HG03066 (cell line): ENCODE measurements around the gene CHAC1.
"Not testable (repeated sequence)": the region's sequence is repeated elsewhere in the genome, so short reads cannot be mapped to it uniquely, and the experiment has no call there.

ENCODE experiments used
- ATAC-seq: cut with Tn5 transposase; IDR thresholded peaks from one replicate; pipeline ENCODE4 v1.9.1; 2021; ENCODE audit warnings: low read depth; ENCODE audit not compliant: unreplicated experiment

The CHAC1 gene

DNA sequence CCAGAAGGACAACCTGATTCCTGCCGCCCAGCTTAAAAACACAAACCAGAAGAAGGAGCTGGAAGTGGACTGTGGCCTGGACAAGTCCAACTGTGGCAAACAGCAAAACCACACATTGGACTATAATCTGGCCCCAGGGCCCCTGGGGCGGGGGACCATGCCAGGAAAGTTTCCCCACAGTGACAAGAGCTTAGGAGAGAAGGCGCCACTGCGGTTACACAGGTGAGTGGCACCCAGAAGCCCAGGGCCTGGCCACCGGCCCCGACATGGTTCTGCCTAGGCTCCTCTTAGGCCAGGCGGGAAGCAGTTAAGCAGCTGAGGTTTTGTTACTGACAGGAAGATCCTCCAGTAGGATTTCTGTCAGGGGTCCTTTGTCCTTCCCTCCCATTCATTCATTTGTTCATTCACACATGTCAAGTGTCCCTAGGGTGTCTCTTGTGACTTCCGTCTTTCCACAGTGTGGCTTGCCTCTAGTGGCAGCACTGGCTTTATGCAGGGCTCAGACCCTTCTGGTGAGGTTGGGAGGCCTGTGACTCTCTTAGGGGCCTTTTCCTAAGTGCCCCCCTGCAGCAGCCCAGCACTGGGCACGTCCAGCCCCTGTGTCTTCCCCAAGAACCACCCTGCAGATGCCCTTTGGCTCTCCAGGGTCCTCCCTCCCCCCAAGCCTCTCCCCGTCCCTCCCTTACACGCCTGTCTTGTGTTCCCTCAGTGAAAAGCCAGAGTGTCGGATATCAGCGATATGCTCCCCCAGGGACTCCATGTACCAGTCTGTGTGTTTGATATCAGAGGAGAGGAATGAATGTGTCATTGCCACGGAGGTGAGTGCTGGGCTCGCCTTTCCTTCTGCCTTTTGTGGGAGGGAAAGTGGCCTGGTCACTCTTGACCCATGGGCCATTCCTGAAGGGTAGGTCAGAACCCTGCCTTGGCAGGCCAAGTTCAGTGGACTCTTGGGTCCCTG is 16.3 kb upstream of the CHAC1 start:
- ATAC-seq: no peak

DNA sequence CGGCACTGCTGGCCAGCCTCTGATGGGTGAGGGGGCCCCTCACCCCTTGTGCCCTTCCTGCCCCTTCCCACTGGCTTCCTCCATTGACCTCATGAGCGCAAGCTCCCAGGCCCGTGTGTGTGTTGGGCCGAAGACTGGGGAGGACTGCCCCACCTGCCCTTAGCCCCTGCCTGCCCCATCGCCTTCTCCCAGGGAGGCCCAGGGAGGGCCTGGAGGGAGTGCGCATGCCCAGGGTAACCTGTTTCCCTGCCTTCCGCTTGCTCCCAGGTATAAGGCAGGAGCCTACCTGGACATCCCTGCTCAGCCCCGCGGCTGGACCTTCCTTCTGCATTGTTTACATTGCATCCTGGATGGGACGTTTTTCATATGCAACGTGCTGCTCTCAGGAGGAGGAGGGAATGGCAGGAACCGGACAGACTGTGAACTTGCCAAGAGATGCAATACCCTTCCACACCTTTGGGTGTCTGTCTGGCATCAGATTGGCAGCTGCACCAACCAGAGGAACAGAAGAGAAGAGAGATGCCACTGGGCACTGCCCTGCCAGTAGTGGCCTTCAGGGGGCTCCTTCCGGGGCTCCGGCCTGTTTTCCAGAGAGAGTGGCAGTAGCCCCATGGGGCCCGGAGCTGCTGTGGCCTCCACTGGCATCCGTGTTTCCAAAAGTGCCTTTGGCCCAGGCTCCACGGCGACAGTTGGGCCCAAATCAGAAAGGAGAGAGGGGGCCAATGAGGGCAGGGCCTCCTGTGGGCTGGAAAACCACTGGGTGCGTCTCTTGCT is 15.3 kb upstream of the CHAC1 start:
- no peak for ATAC-seq

DNA sequence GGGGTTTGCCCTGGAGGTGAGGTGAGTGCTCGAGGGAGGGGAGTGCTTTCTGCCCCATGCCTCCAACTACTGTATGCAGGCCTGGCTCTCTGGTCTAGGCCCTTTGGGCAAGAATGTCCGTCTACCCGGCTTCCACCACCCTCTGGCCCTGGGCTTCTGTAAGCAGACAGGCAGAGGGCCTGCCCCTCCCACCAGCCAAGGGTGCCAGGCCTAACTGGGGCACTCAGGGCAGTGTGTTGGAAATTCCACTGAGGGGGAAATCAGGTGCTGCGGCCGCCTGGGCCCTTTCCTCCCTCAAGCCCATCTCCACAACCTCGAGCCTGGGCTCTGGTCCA is 14.8 kb upstream of the CHAC1 start:
- no peak for ATAC-seq

DNA sequence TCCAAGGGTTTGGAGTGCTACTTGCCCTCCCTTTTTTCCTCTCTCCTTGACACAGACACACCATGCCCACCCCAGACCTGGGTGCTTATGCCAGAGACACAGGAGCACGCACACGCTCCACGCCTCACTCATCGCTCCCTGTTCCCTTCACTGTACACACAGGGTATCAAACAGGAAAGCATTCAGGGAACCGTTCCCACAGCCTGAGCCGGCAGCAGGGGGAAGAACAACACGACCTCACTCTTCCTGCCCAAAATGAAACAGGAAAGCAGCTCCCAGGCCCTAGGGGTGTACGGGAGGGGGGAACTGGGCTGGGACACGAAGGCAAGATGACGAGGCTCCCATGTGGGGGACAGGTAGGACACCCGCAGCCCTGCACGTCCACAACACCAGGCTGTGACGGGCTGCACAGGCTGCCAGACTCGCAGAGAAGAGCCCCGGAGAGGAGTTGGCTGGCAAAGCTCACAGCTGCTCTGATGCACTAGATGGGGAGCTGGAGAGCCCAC is 12.9 kb upstream of the CHAC1 start:
- no peak for ATAC-seq

DNA sequence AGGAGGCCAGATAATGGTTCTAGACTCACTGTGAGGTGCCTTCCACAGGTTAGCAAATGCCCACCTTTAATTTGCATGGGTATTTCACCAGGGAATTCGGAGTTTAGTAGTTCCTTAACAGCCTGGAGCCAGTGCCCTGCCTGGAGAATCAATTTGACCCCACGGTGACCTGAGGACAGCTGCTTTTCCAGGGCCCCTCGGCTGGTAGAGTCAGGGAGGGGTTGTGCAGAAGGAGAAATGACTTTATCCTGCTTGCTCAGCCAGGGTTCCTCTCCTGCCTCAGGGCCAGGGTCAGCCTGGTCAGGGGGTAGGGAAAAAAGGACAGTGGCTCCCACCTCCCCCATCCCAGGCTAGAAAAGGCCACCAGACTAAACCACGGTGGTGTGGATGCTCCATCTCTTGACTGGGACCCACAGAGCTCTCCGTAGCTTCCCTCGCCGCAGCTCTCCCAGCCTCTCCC is 12.2 kb upstream of the CHAC1 start:
- no peak for ATAC-seq

DNA sequence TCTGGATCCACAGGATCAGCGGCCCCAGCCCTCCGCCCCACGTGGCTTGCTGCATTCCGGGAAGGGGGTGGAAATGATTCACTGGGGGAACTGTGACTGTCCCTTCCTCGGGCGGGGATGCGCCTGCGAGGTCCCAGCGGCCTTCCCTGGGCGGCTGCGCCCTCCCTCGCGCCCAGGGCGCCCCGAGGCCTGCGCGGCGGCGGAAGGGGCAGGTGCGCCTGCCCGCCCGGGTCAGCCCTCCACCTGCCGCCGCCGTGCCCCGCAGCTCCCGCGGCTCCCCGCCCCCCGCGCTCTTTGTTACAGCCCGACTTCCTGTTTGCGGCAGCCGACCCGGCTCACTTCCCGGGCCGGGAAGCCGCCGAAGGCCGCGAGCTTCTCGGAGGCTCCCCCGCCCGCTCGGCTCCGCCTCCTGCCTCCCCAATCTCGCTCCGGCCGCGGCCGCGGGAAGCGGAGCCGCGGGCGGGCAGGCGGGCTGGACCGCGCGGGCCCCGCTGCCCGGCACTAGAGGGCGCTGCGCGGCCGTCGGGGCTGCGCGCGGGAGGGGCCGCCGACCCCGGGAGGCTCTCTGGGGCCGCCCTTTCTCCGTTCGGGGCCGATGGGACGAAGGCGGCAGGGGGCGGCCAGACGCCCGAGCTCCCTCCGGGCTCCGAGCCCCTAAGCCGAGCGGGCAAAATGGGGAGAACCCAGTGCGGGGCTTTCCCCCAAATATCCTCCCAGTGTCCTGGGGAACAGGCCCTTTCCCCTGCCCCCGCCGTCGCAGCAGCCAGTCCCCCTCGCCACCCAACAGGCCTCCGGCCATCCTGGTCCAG is 11.5 kb upstream of the CHAC1 start:
- ATAC-seq: peak; percentile 73

DNA sequence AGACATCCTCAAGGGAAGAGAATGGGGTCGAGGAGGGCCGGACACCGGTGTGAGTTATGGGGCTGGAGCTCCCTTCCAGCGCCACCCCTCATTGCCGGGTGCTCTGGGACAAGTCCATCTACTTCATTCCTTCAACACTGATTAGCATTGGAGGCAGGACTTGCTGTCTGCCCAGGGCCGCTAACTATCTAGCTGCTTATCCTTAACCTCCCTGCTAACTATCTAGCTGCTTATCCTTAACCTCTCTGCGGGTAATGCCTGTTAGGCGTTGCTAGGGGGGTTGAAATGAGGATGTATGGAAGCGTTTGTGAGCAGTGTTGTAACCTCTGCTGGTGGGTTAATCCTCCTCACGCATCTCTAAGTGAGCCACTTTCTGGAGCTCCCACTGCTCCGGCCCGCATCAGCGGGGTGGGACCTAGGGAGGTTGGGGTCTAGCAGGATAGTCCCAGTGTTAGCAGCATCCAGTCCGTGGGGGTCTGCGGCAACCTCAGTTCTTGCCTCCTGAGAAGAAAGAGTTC is 10.9 kb upstream of the CHAC1 start:
- ATAC-seq: no peak

DNA sequence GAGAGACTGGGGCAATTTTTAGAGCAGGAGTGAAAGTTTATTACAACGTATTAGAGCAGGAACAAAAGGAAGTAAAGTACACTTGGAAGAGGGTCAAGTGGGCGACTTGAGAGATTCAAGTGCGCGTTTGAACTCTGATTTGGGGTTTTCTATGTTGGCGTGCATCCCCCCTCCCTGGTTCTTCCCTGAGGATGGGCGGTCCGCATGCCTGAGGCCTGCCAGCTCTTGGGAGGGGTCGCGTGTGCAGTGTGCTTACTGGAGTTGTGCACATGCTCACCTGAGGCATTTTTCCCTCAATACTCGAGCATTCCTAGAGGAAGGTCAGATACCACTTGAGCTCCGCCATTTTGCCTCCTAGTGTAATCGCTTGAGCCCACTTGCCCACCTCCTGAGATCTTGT is 10.4 kb upstream of the CHAC1 start:
- no peak for ATAC-seq

DNA sequence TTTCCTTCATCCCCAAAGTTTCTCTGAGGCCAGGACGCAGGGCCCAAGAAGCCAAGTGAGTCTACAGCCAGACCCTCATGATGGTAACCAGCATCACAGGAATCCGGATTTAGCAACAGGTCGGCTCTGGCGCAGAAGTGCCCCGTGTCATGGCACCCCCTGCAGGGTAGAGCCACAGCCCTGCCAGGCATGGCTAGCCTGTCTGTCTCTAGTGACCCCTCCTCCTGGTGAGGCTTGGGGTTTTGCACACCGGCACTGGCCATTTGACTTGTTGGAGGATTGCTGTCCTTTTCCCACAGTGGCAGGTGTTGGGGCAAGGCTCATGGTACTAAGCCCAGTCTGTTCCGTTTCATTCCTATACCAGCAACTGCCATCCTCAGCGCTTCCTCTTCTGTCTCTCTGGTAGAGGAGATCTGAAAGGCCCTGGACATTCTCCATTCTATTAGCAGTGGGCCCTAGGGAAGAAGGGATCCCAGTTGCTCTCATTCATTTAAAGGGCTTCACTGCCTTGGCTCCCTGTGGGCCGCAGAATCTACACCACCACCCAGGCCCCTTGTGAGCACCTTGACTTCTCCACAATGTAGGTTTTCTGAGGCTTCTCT is 9.4 kb upstream of the CHAC1 start:
- no peak for ATAC-seq

DNA sequence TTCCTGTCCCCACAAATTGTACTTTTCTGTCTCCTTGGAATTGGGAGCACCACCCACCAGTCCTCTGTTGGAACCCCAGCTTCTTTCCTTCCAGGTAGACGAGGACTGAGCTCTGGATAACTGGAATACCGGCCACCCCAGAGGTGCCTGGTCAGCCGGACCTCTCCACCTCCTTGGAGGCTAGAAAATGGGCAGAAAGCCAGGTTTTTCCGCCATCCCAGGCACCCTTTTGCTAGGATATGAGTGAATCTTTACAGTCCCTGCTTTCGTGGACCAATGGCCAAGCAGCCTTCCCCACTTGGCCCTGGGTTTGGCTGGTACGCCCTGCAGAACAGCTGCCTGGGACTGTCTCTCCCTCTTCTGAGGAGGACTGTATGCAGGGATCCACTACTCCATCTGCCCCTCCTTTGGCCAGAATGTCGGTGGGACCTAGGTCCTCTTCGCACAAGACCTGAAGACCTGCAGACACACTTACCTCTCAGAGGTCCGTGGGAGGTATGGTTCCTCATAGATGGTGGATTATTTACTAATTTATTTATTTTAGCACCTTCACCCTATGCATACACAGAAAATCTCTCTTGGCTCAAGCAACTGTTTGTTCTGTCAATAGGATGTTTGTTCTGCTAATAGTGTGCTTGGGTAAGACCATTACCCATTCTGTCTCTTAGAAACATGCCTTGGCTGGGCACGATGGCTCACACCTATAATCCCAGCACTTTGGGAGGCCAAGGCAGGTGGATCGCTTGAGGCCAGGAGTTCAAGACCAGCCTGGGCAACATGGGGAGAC is 8.6 kb upstream of the CHAC1 start:
- no peak for ATAC-seq

DNA sequence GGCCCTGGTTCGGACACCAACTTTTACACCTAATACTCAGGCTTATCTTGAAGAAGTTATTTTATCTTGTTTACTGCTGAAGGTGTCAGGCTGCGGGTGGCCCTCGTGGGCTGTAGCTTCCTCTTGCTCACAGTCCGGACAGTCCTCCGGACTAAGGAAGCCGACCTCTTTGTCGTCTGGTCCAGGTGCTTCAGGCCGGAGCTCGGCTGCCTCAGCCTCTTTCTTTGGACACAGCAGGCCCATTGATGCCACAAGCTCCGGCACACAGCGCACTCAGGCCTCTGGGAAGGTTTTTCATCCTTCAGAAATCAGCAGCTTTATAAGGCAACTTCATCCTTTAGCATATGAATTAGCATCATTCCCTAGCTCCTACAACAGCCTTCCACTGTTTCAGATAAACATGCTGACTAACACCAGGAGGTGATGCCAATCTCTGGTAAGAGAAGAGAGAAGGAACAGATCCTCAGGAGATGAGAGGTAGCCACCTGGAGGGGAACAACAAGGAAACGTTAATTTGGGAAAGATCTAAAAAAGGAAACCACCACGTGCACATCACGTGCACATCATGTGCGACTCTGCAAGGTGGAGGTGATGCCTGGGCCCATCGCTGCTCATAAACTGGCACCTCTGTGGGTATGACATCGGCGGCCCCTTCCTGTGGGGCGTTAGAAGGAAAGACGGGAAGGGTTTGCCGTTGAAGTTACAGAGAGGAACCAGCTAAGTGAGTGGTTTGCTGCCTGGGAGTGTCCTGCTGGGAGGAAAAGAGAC is 4.4 kb upstream of the CHAC1 start:
- ATAC-seq: no peak

DNA sequence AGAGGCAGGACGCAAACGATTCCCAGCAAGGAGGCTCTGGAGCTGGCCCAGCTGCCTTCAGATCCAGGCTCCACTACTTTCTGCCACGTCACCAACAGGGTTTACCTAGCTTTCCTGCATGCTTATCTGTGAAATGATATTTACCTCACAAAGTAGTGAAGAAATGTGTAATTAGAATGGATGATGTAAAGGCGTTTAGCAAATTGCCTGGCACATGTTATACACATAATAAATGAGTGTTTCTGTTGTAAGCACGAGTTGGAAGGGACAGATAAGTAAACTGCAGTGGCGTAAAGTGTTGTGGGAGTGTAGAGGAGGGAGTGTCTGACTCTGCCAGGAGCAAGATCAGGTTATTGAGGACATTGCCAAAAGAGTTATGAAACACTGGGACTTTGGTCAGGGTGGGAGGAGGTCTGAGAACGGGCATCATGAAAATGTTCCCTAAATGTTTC is 3.5 kb upstream of the CHAC1 start:
- no peak for ATAC-seq

DNA sequence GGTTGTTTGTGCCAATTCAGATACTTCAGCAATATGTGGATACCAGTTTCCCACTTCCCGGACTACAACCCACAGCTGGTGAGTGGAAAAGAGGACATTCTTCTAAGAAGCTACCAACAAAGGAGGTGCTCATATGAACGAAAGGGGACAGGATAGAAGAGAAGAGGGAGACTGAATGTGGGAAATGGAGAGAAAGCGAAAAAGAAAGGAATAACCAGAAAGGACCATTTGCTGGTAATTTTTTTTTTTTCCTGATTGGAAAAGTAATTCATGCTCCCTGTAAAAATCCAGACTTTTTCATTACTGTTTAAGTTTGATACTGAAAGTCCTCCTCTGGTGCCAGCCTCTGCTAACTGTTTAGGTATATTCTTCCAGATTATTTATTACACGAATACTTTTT is 1.5 kb upstream of the CHAC1 start:
- ATAC-seq: no peak

DNA sequence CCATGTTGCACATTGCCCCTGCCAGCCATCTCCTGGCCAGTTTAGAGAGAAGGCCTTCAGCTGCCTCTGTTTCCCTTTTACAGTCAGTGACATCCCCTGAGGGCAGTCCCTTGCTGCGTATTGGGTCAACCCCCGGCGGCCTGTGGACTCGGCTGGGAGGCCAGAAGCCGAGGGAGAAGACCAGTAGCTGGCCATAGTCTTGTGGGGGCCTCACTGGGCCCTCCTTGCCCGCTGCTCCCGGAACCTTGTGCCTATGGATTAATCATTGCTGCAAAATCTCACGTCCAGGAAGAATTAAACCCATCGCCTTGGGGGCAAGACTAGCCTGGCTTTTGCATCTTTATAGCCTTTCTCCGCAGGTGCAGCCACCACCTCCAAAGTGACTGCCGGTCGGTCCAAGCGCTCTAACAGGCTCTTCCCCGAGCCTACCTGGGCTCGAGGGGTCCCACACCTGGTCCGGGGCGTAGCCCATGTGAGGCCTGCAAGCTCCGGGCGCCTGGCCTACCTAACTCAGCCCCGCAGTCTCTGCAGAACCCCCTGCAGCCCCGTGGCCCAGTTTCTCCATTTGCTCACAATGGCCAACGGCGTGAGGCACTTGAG is 870 bp upstream of the CHAC1 start:
- ATAC-seq: no peak

DNA sequence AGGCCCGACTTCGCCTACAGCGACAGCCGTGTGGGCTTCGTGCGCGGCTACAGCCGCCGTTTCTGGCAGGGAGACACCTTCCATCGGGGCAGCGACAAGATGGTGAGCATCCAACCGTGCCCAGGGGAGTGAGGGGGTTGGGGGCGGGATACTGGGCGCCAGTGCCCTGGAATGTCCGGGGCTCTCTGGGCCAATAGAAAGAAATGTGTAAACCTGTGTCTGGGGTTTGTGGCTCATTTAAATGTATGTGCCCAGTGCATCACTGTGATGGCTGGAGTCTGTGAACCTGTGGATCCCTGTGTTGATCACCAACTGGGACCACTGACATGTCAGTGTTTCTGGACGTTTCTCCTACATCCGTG is 423 bp downstream of the CHAC1 start:
- ATAC-seq: peak; percentile 3

DNA sequence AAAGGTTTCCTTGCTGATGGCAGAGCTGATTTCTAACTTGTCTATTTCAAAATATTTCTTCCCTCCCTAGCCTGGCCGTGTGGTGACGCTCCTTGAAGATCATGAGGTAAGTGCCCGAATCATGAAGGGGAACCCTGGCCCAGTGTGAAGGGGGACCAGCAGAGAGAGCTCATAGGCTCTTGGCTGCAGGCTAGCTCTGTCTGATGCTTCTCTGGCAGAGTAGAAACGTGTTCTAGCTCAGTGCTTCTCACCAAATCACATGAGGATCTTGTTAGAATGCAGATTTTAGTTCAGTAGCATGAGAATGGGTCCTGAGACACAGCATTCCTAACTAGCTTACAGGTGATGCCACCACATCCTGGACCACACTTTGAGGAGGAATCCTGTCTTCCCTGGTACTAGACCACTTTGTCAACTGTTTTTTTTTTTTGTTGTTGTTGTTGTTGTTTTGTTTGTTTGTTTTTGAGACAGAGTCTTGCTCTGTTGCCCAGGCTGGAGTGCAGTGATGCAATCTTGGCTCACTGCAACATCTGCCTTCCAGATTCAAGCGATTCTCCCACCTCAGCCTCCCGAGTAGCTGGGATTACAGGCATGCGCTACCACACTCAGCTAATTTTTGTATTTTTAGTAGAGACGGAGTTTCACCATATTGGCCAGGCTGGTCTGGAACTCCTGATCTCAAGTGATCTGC is 1.0 kb downstream of the CHAC1 start:
- ATAC-seq: not testable (repeated sequence)

DNA sequence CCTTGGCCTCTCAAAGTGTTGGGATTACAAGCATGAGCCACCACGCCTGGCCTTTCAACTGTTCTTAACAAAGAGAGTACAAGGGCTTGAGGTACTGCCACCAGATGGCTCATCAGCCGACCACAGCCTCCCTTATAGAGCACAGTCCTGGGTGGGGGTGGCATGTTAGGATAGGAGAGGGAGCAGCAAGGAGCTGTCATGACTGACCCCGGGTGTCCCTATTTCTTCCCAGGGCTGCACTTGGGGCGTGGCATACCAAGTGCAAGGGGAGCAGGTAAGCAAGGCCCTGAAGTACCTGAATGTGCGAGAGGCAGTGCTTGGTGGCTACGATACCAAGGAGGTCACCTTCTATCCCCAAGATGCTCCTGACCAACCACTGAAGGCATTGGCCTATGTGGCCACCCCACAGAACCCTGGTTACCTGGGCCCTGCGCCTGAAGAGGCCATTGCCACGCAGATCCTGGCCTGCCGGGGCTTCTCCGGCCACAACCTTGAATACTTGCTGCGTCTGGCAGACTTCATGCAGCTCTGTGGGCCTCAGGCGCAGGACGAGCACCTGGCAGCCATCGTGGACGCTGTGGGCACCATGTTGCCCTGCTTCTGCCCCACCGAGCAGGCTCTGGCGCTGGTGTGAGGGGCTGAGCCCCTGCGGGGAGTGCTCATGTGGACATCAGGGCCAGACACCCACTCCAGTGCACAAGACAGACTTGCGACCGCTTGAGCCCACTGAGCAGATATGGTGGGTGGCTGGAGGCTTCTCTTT is 2.1 kb downstream of the CHAC1 start:
- ATAC-seq: no peak
